Panc1 (cell line): ENCODE measurements around the gene KCNMB2.
"Not testable (repeated sequence)": the region's sequence is repeated elsewhere in the genome, so short reads cannot be mapped to it uniquely, and the experiment has no call there.

Source experiments
- CTCF ChIP-seq: fragments of 450-650 bp; IDR thresholded peaks from 2 replicates; pipeline ENCODE4 v1.5.1; 2017; ENCODE audit warnings: mild to moderate bottlenecking
- POLR2AphosphoS5 ChIP-seq: IDR thresholded peaks from 2 replicates; pipeline ENCODE4 v1.6.1; 2012; ENCODE audit warnings: mild to moderate bottlenecking, low read depth, low read length, moderate library complexity
- REST ChIP-seq, 2 experiments: IDR thresholded peaks; 2 replicates each; pipeline ENCODE4 v1.6.1; 2011 to 2012; ENCODE audit warnings: low read depth in 2 of 2, control low read depth in 1 of 2, low read length in 1 of 2, mild to moderate bottlenecking in 1 of 2, moderate library complexity in 1 of 2; ENCODE audit not compliant: insufficient read depth in 1 of 2
- TCF7L2 ChIP-seq: IDR thresholded peaks from 2 replicates; pipeline ENCODE4 v1.6.1; 2011; ENCODE audit warnings: mild to moderate bottlenecking, low read depth, low read length, inconsistent platforms

GRCh38 chr3:178859900-178860436 lies 323.7 kb downstream of the KCNMB2 start:
- not testable (repeated sequence) for TF ChIP-seq CTCF; TCF7L2; POLR2AphosphoS5; REST (IDR thresholded peaks at IDR 0.05; ENCODE audit: insufficient read depth in 1 of 2, low read depth in 2 of 2, low read length in 1 of 2)
